ENCODE measurements around the gene OMA1.
"Not testable (repeated sequence)": the region's sequence is repeated elsewhere in the genome, so short reads cannot be mapped to it uniquely, and the experiment has no call there.

Gene OMA1

GRCh38 chr1:58551186-58552140 is 4.9 kb upstream of the OMA1 start:
- no peak for DNase-seq (ENCODE audit: extremely low spot score)
- CTCF ChIA-PET = interaction anchor here (1.3 to 1.7 kb wide), 3 partner anchors 9 to 101 kb away, joined by 3 to 5 read pairs (median 4); no protein-coding TSS in a partner anchor
- TF ChIP-seq CTCF (IDR thresholded peaks at IDR 0.05; ENCODE audit: control extremely low read depth, extremely low read depth, low read depth, missing control alignments) = no peak
- POLR2A ChIA-PET = no interaction called here

- POLR2A ChIA-PET; DNase-seq (ENCODE audit: extremely low spot score): not testable (repeated sequence)
- CTCF ChIA-PET = interaction anchor here (1.2 to 5.4 kb wide), 4 partner anchors 14 to 102 kb away, joined by 3 to 60 read pairs (median 20); no protein-coding TSS in a partner anchor
Measured at GRCh38 chr1:58549291-58549690, 2.8 kb upstream of the OMA1 start.

GRCh38 chr1:58548371-58548770 is 1.8 kb upstream of the OMA1 start:
- TF ChIP-seq CTCF (IDR thresholded peaks at IDR 0.05; ENCODE audit: control extremely low read depth, extremely low read depth, low read depth, missing control alignments) = no peak
- POLR2A ChIA-PET = no interaction called here
- CTCF ChIA-PET = interaction anchor here (1.2 to 5.4 kb wide), 6 partner anchors 13 to 103 kb away, joined by 3 to 60 read pairs (median 12); no protein-coding TSS in a partner anchor
- DNase-seq (ENCODE audit: extremely low spot score) = no peak

- POLR2A ChIA-PET = interaction anchor here (0.7 to 0.8 kb wide), 4 partner anchors 17 to 794 kb away, joined by 3 to 4 read pairs (median 3); no protein-coding TSS in a partner anchor
- DNase-seq (ENCODE audit: extremely low spot score) = peak; percentile 59
- TF ChIP-seq CTCF (IDR thresholded peaks at IDR 0.05; ENCODE audit: control extremely low read depth, extremely low read depth, low read depth, missing control alignments) = no peak
- CTCF ChIA-PET = interaction anchor here (0.6 to 5.4 kb wide), 22 partner anchors 7 to 1213 kb away, joined by 3 to 60 read pairs (median 4); no protein-coding TSS in a partner anchor
Measured at GRCh38 chr1:58545591-58546519, 671 bp downstream of the OMA1 start.

GRCh38 chr1:58543260-58543659 is 3.3 kb downstream of the OMA1 start:
- TF ChIP-seq CTCF (IDR thresholded peaks at IDR 0.05; ENCODE audit: control extremely low read depth, extremely low read depth, low read depth, missing control alignments) = no peak
- CTCF ChIA-PET = interaction anchor here (0.6 to 1.6 kb wide), 6 partner anchors 8 to 63 kb away, joined by 3 to 16 read pairs (median 3); no protein-coding TSS in a partner anchor
- POLR2A ChIA-PET = no interaction called here
- DNase-seq (ENCODE audit: extremely low spot score) = no peak

GRCh38 chr1:58539553-58539952 is 7.0 kb downstream of the OMA1 start:
- POLR2A ChIA-PET = no interaction called here
- CTCF ChIA-PET = interaction anchor here (1.3 to 1.9 kb wide), 5 partner anchors 14 to 113 kb away, joined by 3 to 7 read pairs (median 5); no protein-coding TSS in a partner anchor
- DNase-seq (ENCODE audit: extremely low spot score) = no peak
- no peak for TF ChIP-seq CTCF (IDR thresholded peaks at IDR 0.05; ENCODE audit: control extremely low read depth, extremely low read depth, low read depth, missing control alignments)

All from GM10248 (cell line).